NCI-H1417 (cell line): ENCODE measurements around the gene TMPRSS3.
A peak's percentile ranks its signal among the peaks of the same experiment; 100 is the strongest.
"Not testable (repeated sequence)": the region's sequence is repeated elsewhere in the genome, so short reads cannot be mapped to it uniquely, and the experiment has no call there.

ENCODE experiments used
- DNase-seq, 3 experiments: peaks; one replicate each; lab custom pipeline; 2025; lab: John Stamatoyannopoulos, UW

The TMPRSS3 gene

GRCh38 chr21:42427809-42428419 lies 32.1 kb upstream of the TMPRSS3 start:
- DNase-seq, result peak in 1 of 3 experiments; percentile 19

GRCh38 chr21:42426876-42427480 lies 31.1 kb upstream of the TMPRSS3 start:
- DNase-seq, result no peak

- peak; percentile 13 to 85 (median 46) for DNase-seq
These were observed 30.6 kb upstream of the TMPRSS3 start for GRCh38 chr21:42426424-42426823.

GRCh38 chr21:42425591-42425990 lies 29.7 kb upstream of the TMPRSS3 start:
- DNase-seq, result no peak

GRCh38 chr21:42424914-42425541 lies 29.2 kb upstream of the TMPRSS3 start:
- no peak for DNase-seq

- no peak for DNase-seq
These were observed 27.8 kb upstream of the TMPRSS3 start for GRCh38 chr21:42423685-42424084.

- no peak for DNase-seq
These were observed 27.4 kb upstream of the TMPRSS3 start for GRCh38 chr21:42423197-42423675.

- peak in 1 of 3 experiments; percentile 34 for DNase-seq
These were observed 25.4 kb upstream of the TMPRSS3 start for GRCh38 chr21:42421018-42421793.

- no peak for DNase-seq
These were observed 24.0 kb upstream of the TMPRSS3 start for GRCh38 chr21:42419845-42420244.

GRCh38 chr21:42418886-42419285 lies 23.0 kb upstream of the TMPRSS3 start:
- no peak for DNase-seq

GRCh38 chr21:42417533-42417932 lies 21.7 kb upstream of the TMPRSS3 start:
- DNase-seq, result no peak

- no peak for DNase-seq
These were observed 19.3 kb upstream of the TMPRSS3 start for GRCh38 chr21:42414928-42415769.

- no peak for DNase-seq
These were observed 18.7 kb upstream of the TMPRSS3 start for GRCh38 chr21:42414553-42414927.

GRCh38 chr21:42414066-42414465 lies 18.2 kb upstream of the TMPRSS3 start:
- DNase-seq, result no peak

- DNase-seq, result no peak
These were observed 17.6 kb upstream of the TMPRSS3 start for GRCh38 chr21:42413500-42413899.

GRCh38 chr21:42413093-42413492 lies 17.2 kb upstream of the TMPRSS3 start:
- no peak for DNase-seq

GRCh38 chr21:42412636-42412933 lies 16.7 kb upstream of the TMPRSS3 start:
- DNase-seq, result no peak

GRCh38 chr21:42411891-42412635 lies 16.2 kb upstream of the TMPRSS3 start:
- no peak for DNase-seq

- no peak for DNase-seq
These were observed 15.5 kb upstream of the TMPRSS3 start for GRCh38 chr21:42411197-42411869.

GRCh38 chr21:42409366-42409765 lies 13.5 kb upstream of the TMPRSS3 start:
- no peak for DNase-seq

GRCh38 chr21:42408718-42409117 lies 12.9 kb upstream of the TMPRSS3 start:
- not testable (repeated sequence) for DNase-seq
